Measurements from ENCODE around the gene METTL23.
A peak's percentile ranks its signal among the peaks of the same experiment; 100 is the strongest.
"Not testable (repeated sequence)": the region's sequence is repeated elsewhere in the genome, so short reads cannot be mapped to it uniquely, and the experiment has no call there.

METTL23 gene

DNA sequence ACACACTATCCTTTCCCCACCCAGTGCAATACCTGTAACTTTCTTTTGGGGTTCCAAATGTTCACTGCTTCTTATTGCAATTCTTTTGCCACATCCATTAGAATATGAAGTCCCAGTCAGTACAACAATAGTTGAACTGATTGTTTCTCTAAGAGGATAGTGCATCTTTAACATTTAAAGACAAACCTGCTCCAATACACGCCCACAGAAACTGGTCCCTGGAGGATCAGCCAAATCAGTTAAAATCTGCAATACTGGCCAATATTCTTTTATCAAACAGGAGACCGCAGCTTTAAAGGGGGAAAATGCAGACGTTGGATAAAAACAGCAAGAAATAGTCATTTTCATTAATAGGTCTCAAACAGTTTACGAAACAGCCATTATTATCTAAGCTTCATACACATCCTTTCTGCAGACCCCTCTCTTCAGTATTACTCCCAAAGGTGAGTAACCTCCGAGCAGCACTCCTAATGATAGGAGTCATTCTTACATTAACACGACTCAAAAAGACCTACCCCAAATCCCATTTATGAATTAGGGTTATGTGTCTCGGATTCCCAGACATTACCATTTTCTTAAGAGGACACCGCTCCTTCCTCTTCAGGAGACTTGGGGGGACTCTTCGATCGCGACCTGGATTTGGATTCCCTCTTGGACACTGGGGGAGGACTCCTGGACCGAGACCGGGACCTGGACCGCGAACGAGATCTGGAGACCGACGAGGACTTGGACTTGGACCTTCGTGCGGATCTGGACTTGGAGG is 9.1 kb downstream of the METTL23 start:
- DNase-seq: no peak

DNA sequence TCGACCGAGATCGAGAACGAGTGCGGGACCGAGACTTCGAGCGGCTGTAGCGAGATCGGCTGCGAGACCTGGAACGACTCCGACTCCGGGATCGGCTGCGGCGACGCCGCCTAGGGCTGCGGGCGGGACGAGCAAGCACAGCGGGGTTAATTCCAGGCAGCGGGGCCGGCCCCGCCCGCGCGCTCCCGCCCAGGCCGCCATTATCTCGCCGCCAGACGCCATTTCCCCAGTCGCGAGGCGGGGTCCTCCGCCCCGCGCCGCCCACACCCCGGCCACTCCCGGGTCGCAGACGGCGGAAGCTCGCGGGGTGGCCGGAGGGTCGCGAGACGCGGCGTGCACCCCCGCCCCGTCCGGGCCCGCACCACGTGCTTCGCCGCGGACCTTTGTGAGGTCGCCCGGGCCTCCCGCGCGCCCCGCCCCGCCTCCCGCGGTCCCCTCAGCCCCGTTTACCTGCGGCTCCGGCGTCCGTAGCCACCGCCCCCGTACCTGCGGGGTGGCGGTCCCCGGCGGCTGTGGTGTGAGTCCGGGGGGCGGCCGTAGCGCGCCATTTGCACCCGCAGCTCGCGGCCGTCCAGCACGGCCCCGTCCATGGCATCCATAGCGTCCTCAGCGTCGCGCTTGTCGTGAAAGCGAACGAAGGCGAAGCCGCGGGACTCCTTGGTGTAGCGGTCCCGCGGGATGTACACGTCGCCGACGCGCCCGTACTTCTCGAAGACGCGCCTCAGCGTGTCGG is 9.9 kb downstream of the METTL23 start:
- DNase-seq: no peak

DNA sequence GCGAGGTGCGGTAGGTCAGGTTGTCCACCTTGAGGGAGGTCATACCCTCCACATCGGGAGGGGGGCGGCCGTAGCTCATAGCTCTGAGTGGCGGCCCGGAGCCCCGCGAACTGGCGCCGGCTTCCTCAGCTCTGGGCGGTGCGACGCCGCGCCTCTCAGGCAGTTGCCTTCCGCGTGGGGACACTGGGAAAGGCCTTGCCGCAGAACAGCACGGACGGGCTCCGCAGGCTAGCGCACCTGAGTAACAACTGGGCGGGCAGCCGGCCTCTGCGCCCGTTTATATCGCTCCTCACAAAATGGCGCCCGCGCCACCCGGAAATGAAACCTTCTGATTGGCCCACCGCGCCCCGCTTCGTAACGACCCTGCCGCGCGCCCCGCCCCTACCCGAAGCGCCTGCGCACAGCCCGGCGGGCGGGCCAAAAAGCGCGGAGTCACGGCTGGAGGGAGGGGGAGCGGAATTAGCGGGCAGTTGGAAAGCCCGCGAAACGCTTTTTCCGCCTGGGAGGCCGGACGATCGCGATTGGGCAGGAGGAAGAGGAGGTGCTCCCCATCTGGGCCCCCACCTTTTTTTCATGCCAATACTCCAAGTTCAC is 10.5 kb downstream of the METTL23 start, which contains the start of gene SRSF2:
Gene SRSF2, minus strand, starts transcription at position 250 of the 594 bp plus-strand sequence. Its CDS starts 171 bp downstream, at position 79.
- DNase-seq: peak; percentile 93

- peak; percentile 74 for DNase-seq
Measured at GRCh38 chr17:76737676-76738467, 11.2 kb downstream of the METTL23 start, which contains the start of gene MFSD11. Gene MFSD11, plus strand, starts transcription at chr17:76738119. Its CDS starts 234 bp downstream, at chr17:76738353.

GRCh38 chr17:76738468-76738850 is 11.8 kb downstream of the METTL23 start:
- DNase-seq: no peak

GRCh38 chr17:76739568-76740115 is 13.0 kb downstream of the METTL23 start:
- not testable (repeated sequence) for DNase-seq

- DNase-seq: no peak
Measured at GRCh38 chr17:76740329-76741118, 13.9 kb downstream of the METTL23 start.

GRCh38 chr17:76742958-76743357 is 16.3 kb downstream of the METTL23 start:
- no peak for DNase-seq

GRCh38 chr17:76744747-76745146 is 18.1 kb downstream of the METTL23 start:
- no peak for DNase-seq

GRCh38 chr17:76745785-76746184 is 19.1 kb downstream of the METTL23 start:
- not testable (repeated sequence) for DNase-seq

GRCh38 chr17:76747716-76748363 is 21.2 kb downstream of the METTL23 start:
- DNase-seq: no peak

DNA sequence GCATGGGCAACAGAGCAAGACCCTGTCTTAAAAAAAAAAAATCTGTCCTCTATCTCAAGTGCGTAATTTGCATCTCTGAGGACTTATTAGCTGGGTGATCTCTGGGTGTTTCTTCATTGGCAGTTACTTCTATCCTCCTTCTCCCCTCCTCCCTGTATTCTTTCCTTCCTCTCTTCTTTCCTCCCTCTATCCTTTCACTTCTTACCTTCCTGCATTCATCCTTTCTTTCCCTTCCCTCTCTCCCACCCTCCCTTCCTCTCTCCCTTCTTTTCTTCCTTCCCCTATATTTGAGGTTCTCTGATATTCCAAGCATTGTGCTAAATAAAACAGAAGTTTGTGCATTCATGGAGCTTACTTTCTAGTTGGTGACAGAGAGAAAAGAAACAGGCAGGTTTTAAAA is 22.0 kb downstream of the METTL23 start:
- no peak for DNase-seq

GRCh38 chr17:76751416-76751993 is 24.9 kb downstream of the METTL23 start:
- no peak for DNase-seq

DNA sequence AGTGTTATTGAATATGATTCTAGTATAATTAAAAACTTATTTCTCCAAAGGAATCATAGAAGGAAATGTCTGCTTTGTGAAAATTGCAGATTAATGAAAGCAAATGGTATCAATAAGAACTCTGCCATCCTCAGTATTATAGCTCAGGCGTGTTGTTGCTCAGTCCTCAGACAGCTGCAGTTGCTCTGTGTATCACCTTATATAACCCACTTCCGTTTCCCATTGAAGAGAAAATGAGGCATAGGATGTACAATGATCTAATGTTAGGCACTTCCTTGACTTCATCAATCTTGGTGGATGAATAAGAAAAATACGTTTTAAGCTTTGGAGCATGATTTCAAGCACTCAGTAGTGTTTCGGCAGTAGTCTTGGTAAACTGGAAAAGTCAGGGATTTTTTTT is 25.4 kb downstream of the METTL23 start:
- DNase-seq: no peak

- no peak for DNase-seq
Measured at GRCh38 chr17:76753061-76753961, 26.7 kb downstream of the METTL23 start.

DNA sequence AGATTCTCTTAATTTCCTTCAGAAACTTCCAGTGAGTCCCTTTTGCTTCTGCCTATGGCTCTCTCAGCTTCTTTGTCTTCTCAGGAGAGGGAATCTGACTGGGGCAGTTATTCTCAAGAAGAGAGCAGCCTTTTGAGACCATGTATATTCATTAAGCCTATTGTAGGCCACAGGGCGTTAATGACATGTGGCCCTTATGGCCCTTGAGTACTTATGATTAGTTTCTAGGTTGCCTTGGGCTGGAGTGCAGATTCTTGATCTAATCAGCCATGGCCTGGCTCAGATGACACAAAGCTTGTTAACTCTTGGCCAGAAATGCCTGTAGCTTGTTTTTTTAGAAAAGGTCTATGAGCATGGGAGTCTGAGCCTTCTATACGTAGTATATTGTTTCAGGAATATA is 28.6 kb downstream of the METTL23 start:
- no peak for DNase-seq

DNA sequence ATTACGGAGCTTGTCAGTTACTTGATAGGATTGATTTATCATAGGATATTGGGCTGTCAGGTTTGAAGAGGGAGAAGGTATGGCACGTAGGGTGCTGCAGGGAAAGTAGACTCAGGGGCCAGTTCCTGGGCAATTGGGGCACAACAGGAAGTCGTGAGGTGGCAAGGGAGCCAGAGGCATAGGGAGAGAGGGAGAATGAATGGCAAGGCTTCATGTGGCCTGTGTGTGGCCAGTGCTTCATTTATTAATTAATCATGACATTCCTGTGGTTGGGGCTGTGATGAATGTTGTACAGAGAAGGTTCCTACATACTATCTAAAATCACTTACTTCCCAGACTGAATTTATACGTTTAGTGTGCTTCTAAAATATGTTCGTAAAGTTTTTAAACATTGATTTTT is 30.6 kb downstream of the METTL23 start:
- no peak for DNase-seq

GRCh38 chr17:76758570-76758969 is 31.9 kb downstream of the METTL23 start:
- DNase-seq: no peak

DNA sequence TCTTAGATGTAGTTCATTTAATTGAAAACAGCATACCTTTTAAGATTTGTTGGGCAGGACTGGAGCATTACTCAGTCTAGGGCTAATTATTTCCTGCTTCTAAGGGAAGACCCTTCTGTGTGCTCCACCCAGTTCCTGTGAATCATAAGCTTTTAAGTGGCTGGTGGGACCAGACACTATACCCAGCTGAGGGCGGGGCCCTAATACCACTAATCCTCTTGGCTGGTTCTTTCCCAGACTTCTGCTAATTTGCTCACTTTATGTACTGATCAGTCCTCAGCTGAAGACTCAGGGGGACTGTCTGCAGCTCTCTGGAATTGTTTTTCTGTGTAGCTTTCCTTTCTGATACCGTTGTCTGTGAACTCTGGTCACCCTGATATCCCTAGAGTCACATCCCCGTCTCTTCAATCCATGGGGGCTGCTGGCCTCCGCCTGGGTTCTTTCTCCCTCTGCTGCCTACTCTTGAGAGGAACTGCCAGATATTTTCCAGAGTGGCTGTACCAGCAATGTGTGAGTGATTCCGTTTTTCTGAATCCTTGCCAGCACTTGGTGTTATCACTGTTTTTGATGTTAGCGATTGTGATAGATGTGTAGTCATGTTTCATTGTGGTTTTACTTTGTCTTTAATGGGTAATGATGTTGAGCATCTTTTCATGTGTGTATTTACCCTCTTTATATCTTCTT is 46.3 kb downstream of the METTL23 start:
- DNase-seq: no peak
